ENCODE results near the gene SFT2D1.

- TF ChIP-seq POLR2A (IDR thresholded peaks at IDR 0.05; ENCODE audit: borderline replicate concordance, extremely low read depth, insufficient read depth, insufficient read length), result no peak
- TF ChIP-seq, protein P1, sequence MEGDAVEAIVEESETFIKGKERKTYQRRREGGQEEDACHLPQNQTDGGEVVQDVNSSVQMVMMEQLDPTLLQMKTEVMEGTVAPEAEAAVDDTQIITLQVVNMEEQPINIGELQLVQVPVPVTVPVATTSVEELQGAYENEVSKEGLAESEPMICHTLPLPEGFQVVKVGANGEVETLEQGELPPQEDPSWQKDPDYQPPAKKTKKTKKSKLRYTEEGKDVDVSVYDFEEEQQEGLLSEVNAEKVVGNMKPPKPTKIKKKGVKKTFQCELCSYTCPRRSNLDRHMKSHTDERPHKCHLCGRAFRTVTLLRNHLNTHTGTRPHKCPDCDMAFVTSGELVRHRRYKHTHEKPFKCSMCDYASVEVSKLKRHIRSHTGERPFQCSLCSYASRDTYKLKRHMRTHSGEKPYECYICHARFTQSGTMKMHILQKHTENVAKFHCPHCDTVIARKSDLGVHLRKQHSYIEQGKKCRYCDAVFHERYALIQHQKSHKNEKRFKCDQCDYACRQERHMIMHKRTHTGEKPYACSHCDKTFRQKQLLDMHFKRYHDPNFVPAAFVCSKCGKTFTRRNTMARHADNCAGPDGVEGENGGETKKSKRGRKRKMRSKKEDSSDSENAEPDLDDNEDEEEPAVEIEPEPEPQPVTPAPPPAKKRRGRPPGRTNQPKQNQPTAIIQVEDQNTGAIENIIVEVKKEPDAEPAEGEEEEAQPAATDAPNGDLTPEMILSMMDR (IDR thresholded peaks at IDR 0.05 in 2 of 3, conservative IDR thresholded peaks at IDR 0.05 in 1 of 3; ENCODE audit: borderline replicate concordance in 1 of 3, insufficient read depth in 1 of 3, low read depth in 2 of 3, low read length in 2 of 3), result no peak
- no peak for TF ChIP-seq SP1 (IDR thresholded peaks at IDR 0.05; ENCODE audit: low read depth)
Measured at GRCh38 chr6:166293731-166294584, 48.4 kb downstream of the SFT2D1 start.

Data from HCT116 (cell line).